Tibial artery (tissue), 4 donors: ENCODE measurements around the gene CHCHD1.

Experiments used
- DNase-seq, 2 donors: peaks; one replicate each; pipeline ENCODE4 v3.0.0-alpha.2; 2019
- H3K27ac ChIP-seq, 2 donors: fragments of 200-600 bp; sonication (generic) in 1 of 2; 1 replicate in 1 of 2; 2 replicates in 1 of 2; pipeline ENCODE4 v1.5.1; 2018 to 2019; ENCODE audit warnings: mild to moderate bottlenecking in 1 of 2
- H3K27me3 ChIP-seq, 2 donors: fragments of 200-600 bp; sonication (generic) in 1 of 2; one replicate each; pipeline versions ENCODE4 v1.5.1 to v1.6.0; 2016 to 2019
- H3K36me3 ChIP-seq, 3 donors: fragments of 200-600 bp; sonication (generic) in 2 of 3; one replicate each; pipeline ENCODE4 v1.5.1; 2016 to 2019; ENCODE audit warnings: mild to moderate bottlenecking in 2 of 3
- H3K4me1 ChIP-seq, 4 donors: fragments of 200-600 bp; sonication (generic) in 2 of 4; 1 replicate in 3 of 4; 2 replicates in 1 of 4; pipeline ENCODE4 v1.5.1; 2016 to 2019
- H3K4me3 ChIP-seq, 2 donors: fragments of 200-600 bp; sonication (generic) in 1 of 2; 1 replicate in 1 of 2; 2 replicates in 1 of 2; pipeline ENCODE4 v1.5.1; 2018 to 2019; ENCODE audit warnings: mild to moderate bottlenecking in 2 of 2
- H3K9me3 ChIP-seq, 3 donors: fragments of 200-600 bp; sonication (generic) in 1 of 3; one replicate each; pipeline ENCODE4 v1.5.1; 2016 to 2019
- CTCF ChIP-seq, 2 experiments: fragments of 200-600 bp in 1 of 2; fragments of 450-650 bp in 1 of 2; IDR thresholded peaks; one replicate each; pipeline ENCODE4 v1.5.1; 2017 to 2019; ENCODE audit warnings: antibody characterized with exemption in 2 of 2, mild to moderate bottlenecking in 1 of 2, moderate library complexity in 1 of 2
- intact Hi-C: fragments of 100-400 bp; cut with DNase I; formaldehyde crosslinking; loops from one replicate; pipeline ENCODE4 v1.15.0; 2023; ENCODE audit warnings: low total_unique reads

Gene CHCHD1

DNA sequence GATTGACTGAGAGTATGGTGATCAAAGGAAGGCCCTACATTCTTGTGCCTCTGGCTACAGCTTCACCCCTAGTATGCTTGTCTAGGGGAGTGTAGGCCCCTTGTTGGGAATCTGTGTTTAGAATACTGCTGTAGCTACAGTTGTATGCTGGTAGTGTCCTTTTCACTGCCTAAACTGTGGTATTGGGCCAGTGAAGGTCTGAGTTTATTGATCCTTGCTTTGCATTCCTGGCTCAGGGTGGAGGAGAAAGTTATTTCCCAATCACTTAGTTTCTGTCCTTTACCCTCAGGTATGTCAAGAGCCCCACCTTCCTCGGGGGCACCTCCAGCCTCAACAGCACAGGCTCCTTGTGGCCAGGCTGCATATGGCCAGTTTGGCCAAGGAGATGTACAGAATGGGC is 31.0 kb upstream of the CHCHD1 start:
- Histone ChIP-seq H3K9me3 (no peaks in the 10 kb centered on the region), H3K27me3 (no peaks in the 10 kb centered on the region), H3K4me1 (peaks cover 0 to 41% (median 20%) of the 10 kb centered on the region in 4 donors), H3K36me3 (peaks cover 80 to 94% (median 81%) of the 10 kb centered on the region in 3 donors), H3K4me3 (no peak overlapping the region), H3K27ac (no peak overlapping the region)
- TF ChIP-seq CTCF (IDR thresholded peaks at IDR 0.05), result no peak
- no peak for DNase-seq
- intact Hi-C loops, result no loop called here

DNA sequence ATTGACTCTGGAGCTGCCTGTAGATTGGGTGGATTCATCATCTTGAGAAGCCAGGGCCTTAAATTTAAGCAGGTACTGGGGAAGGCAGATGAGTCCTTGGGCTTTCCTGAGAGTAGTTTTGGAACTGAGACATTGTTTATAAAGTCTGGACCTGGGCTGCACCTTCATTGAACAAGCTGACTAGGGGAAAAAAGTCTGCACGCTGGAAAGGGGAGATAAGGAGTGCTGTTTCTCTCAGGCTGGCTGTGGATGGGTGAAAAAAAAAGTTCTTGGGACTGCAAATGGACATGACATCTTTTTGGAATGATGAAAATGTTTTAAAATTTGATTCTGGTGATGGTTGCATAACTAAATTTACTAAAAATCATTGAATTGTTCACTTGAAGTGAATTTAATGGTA is 25.7 kb upstream of the CHCHD1 start:
- TF ChIP-seq CTCF (IDR thresholded peaks at IDR 0.05), result no peak
- Histone ChIP-seq H3K9me3 (no peaks in the 10 kb centered on the region), H3K4me3 (no peak overlapping the region), H3K27me3 (no peaks in the 10 kb centered on the region), H3K27ac (no peak overlapping the region), H3K36me3 (peaks cover 63 to 92% (median 65%) of the 10 kb centered on the region in 3 donors), H3K4me1 (peaks cover 0 to 2% (median 0%) of the 10 kb centered on the region in 4 donors)
- intact Hi-C loops, result no loop called here
- no peak for DNase-seq

- Histone ChIP-seq H3K4me3 (no peak overlapping the region), H3K27ac (no peak overlapping the region), H3K36me3 (peaks cover 62 to 92% (median 67%) of the 10 kb centered on the region in 3 donors), H3K27me3 (no peaks in the 10 kb centered on the region), H3K4me1 (no peaks in the 10 kb centered on the region), H3K9me3 (no peaks in the 10 kb centered on the region)
- intact Hi-C loops, result no loop called here
- no peak for DNase-seq
- TF ChIP-seq CTCF (IDR thresholded peaks at IDR 0.05), result no peak
Measured at GRCh38 chr10:73758704-73759511, 22.9 kb upstream of the CHCHD1 start.

- intact Hi-C loops, result no loop called here
- H3K27ac ChIP-seq, result no peak overlapping the region
- H3K9me3 ChIP-seq, result no peaks in the 10 kb centered on the region
- no peaks in the 10 kb centered on the region for H3K27me3 ChIP-seq
- H3K4me1 ChIP-seq, result no peaks in the 10 kb centered on the region
- H3K4me3 ChIP-seq, result no peak overlapping the region
- peaks cover 62 to 92% (median 67%) of the 10 kb centered on the region in 3 donors for H3K36me3 ChIP-seq
- no peak for TF ChIP-seq CTCF (IDR thresholded peaks at IDR 0.05)
- DNase-seq, result no peak
Measured at GRCh38 chr10:73759512-73760115, 22.2 kb upstream of the CHCHD1 start.

DNA sequence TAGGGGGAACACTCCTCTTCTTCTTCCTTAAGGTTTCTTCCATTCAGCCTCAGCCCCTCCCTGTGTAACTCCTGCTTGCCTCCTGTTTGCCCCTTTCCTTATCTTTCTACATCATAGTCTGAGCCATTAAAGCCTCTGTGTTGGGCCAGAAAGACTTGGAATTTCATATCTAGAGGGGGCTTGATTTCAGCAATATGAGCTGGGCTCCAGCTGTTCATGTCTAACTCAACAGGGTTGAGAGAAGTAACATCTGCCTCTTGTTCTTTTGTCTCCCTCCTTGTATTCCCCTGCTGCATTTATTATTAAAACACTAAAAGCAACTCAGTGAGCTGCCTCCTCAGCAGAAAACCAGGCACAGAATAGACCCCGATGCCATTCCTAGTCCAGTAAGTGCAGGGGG is 20.1 kb upstream of the CHCHD1 start:
- no peaks in the 10 kb centered on the region for H3K27me3 ChIP-seq
- intact Hi-C loops, result no loop called here
- no peaks in the 10 kb centered on the region for H3K9me3 ChIP-seq
- peaks cover 78 to 93% (median 80%) of the 10 kb centered on the region in 3 donors for H3K36me3 ChIP-seq
- no peak overlapping the region for H3K27ac ChIP-seq
- H3K4me1 ChIP-seq, result no peaks in the 10 kb centered on the region
- no peak for TF ChIP-seq CTCF (IDR thresholded peaks at IDR 0.05)
- no peak overlapping the region for H3K4me3 ChIP-seq
- DNase-seq, result no peak
